DOHH2 (cell line): ENCODE measurements around the gene TGFBR3.

Experiments
- H3F3A ChIP-seq: fragments of 200-600 bp; sonication (generic), shearing (Covaris generic); 2 replicates; pipeline ENCODE4 v1.6.0; 2016; ENCODE audit warnings: antibody characterized with exemption, mild to moderate bottlenecking; ENCODE audit not compliant: control insufficient read depth, insufficient read depth
- H3K27ac ChIP-seq: fragments of 200-600 bp; sonication (generic); 2 replicates; pipeline ENCODE4 v1.5.1; 2014; ENCODE audit warnings: low read depth, mild to moderate bottlenecking, low read length, moderate library complexity
- H3K27me3 ChIP-seq: fragments of 200-600 bp; sonication (generic); 2 replicates; pipeline ENCODE4 v1.6.1; 2014; ENCODE audit warnings: mild to moderate bottlenecking, low read length, mixed read lengths; ENCODE audit not compliant: control insufficient read depth
- H3K36me3 ChIP-seq: fragments of 200-600 bp; sonication (generic); 2 replicates; pipeline ENCODE4 v1.6.1; 2014; ENCODE audit warnings: mild to moderate bottlenecking, low read length, moderate library complexity, mixed read lengths; ENCODE audit not compliant: control insufficient read depth
- H3K4me1 ChIP-seq: fragments of 200-600 bp; sonication (generic); 2 replicates; pipeline ENCODE4 v1.6.1; 2014; ENCODE audit warnings: mild to moderate bottlenecking, low read length, mixed read lengths; ENCODE audit not compliant: control insufficient read depth
- H3K4me2 ChIP-seq: fragments of 200-600 bp; sonication (generic); 2 replicates; pipeline ENCODE4 v1.6.0; 2014; ENCODE audit warnings: mild to moderate bottlenecking, low read length, moderate library complexity
- H3K4me3 ChIP-seq: fragments of 200-600 bp; sonication (generic); 2 replicates; pipeline ENCODE4 v1.5.1; 2014; ENCODE audit warnings: mild to moderate bottlenecking, low read length, mixed read lengths
- H3K79me2 ChIP-seq: fragments of 200-600 bp; sonication (generic); 2 replicates; pipeline ENCODE4 v1.6.1; 2014; ENCODE audit warnings: mild to moderate bottlenecking, low read length, mixed read lengths; ENCODE audit not compliant: control insufficient read depth
- H3K9me2 ChIP-seq: fragments of 200-600 bp; sonication (generic); replicated peaks from 2 replicates; pipeline ENCODE4 v1.6.1; 2014; ENCODE audit warnings: mild to moderate bottlenecking, low read length, mixed read lengths; ENCODE audit not compliant: control insufficient read depth
- H3K9me3 ChIP-seq: fragments of 200-600 bp; sonication (generic); 2 replicates; pipeline ENCODE4 v1.6.1; 2014; ENCODE audit warnings: antibody characterized with exemption, low read length, mixed read lengths; ENCODE audit not compliant: control insufficient read depth, insufficient read depth
- H4K20me1 ChIP-seq: fragments of 200-600 bp; sonication (generic); 2 replicates; pipeline ENCODE4 v1.6.0; 2014; ENCODE audit warnings: low read depth, mild to moderate bottlenecking, antibody characterized with exemption, low read length, moderate library complexity; ENCODE audit not compliant: control insufficient read depth, insufficient read depth
- EZH2phosphoT487 ChIP-seq: fragments of 200-600 bp; sonication (generic); IDR thresholded peaks from 2 replicates; pipeline ENCODE4 v1.6.1; 2017; ENCODE audit warnings: borderline replicate concordance, mild to moderate bottlenecking, antibody characterized with exemption, low read length, moderate library complexity, mixed read lengths
- TF ChIP-seq, protein P1 (sequence below): fragments of 200-600 bp; sonication (generic); IDR thresholded peaks from one replicate; pipeline ENCODE4 v1.5.1; 2014; ENCODE audit warnings: antibody characterized with exemption, mild to moderate bottlenecking, low read depth, low read length; ENCODE audit not compliant: poor library complexity, severe bottlenecking

The TGFBR3 gene

DNA sequence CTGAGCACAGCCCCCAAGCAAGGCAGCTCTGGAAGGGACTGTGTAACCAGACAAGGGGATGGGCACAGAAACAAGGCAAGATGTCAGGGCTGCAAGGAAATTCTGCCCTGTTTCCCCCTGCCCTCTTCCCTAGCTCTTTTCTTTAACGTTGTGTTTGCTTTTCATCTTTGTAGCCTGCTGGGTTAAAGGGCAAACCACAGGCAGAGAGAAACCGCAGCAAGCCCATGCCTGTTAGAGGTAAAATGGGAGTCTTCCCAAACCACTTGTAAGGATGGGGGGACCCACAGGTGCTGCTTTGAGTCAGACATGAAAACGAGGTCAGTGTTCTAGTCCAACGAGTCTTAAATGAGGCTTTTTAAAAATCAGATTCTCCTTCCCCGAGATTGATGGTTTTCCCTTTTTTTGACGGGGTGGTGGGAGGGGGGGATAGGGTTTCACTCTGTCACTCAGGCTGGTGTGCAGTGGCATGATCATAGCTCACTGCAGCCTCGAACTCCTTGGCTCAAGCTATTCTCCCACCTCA, 13.3 kb downstream of the TGFBR3 start:
- Histone ChIP-seq H3K9me3 (no peaks in the 10 kb centered on the region), H3K4me3 (no peak overlapping the region), H3K4me1 (no peaks in the 10 kb centered on the region), H3K27ac (no peak overlapping the region), H3F3A (no peaks in the 10 kb centered on the region), H3K4me2 (no peak overlapping the region), H3K36me3 (no peaks in the 10 kb centered on the region), H3K79me2 (no peaks in the 10 kb centered on the region), H3K9me2 (no peaks in the 10 kb centered on the region), H3K27me3 (peaks cover 11% of the 10 kb centered on the region), H4K20me1 (no peaks in the 10 kb centered on the region)
- TF ChIP-seq, protein P1, sequence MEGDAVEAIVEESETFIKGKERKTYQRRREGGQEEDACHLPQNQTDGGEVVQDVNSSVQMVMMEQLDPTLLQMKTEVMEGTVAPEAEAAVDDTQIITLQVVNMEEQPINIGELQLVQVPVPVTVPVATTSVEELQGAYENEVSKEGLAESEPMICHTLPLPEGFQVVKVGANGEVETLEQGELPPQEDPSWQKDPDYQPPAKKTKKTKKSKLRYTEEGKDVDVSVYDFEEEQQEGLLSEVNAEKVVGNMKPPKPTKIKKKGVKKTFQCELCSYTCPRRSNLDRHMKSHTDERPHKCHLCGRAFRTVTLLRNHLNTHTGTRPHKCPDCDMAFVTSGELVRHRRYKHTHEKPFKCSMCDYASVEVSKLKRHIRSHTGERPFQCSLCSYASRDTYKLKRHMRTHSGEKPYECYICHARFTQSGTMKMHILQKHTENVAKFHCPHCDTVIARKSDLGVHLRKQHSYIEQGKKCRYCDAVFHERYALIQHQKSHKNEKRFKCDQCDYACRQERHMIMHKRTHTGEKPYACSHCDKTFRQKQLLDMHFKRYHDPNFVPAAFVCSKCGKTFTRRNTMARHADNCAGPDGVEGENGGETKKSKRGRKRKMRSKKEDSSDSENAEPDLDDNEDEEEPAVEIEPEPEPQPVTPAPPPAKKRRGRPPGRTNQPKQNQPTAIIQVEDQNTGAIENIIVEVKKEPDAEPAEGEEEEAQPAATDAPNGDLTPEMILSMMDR: no peak
- TF ChIP-seq EZH2phosphoT487: no peak

DNA sequence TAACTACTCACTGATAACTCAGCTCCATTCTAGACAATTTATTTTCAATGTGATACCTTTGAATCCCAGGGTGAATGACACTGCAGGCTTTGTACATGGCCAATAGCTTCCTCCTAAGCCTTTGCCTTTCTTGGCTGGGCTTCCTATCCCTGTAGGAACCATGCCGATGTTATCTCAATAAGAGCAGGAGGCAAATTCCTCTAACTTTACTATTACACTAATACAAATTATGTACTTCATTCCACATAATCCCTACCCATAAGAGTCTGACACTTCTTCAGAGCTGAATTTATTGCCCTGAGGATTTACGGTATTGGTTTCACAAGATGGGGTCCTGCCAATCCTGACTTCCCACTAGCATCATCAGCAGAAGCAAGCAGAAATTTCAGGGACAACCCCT, 14.0 kb downstream of the TGFBR3 start:
- H3K9me3 ChIP-seq: no peaks in the 10 kb centered on the region
- no peaks in the 10 kb centered on the region for H3K36me3 ChIP-seq
- H3K27ac ChIP-seq: no peak overlapping the region
- no peak overlapping the region for H3K4me2 ChIP-seq
- H3K4me1 ChIP-seq: no peaks in the 10 kb centered on the region
- H3K27me3 ChIP-seq: peaks cover 10% of the 10 kb centered on the region
- H3K9me2 ChIP-seq: no peaks in the 10 kb centered on the region
- no peaks in the 10 kb centered on the region for H3K79me2 ChIP-seq
- no peaks in the 10 kb centered on the region for H4K20me1 ChIP-seq
- TF ChIP-seq, protein P1: no peak
- no peak for TF ChIP-seq EZH2phosphoT487
- no peak overlapping the region for H3K4me3 ChIP-seq
- no peaks in the 10 kb centered on the region for H3F3A ChIP-seq

- no peaks in the 10 kb centered on the region for H4K20me1 ChIP-seq
- no peak overlapping the region for H3K4me2 ChIP-seq
- no peaks in the 10 kb centered on the region for H3K27me3 ChIP-seq
- no peaks in the 10 kb centered on the region for H3K4me1 ChIP-seq
- H3K4me3 ChIP-seq: no peak overlapping the region
- no peaks in the 10 kb centered on the region for H3K9me2 ChIP-seq
- no peaks in the 10 kb centered on the region for H3K36me3 ChIP-seq
- no peaks in the 10 kb centered on the region for H3K9me3 ChIP-seq
- no peaks in the 10 kb centered on the region for H3K79me2 ChIP-seq
- H3F3A ChIP-seq: no peaks in the 10 kb centered on the region
- TF ChIP-seq EZH2phosphoT487: no peak
- TF ChIP-seq, protein P1: no peak
- H3K27ac ChIP-seq: no peak overlapping the region
Observed at GRCh38 chr1:91870322-91870721, 15.6 kb downstream of the TGFBR3 start.

DNA sequence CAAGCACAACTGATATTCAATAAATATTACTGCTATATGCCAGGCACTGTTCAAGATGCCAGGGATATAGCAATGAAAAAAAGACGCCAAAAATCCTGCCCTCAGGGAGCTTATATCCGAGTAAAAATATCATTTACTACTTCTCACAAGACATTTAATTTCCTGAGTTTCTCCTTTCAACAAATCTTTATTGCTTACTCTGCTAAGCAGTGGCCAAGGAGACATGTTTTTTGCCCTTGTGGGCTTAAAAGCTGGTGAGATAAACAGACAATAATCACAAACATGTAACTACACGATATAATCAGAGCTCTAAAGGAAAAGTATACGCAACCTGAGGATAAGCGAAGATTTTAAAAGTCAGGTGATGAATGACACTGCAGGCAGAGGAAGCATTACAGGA, 19.5 kb downstream of the TGFBR3 start:
- H3K9me2 ChIP-seq: no peaks in the 10 kb centered on the region
- H3K27me3 ChIP-seq: no peaks in the 10 kb centered on the region
- H3K79me2 ChIP-seq: no peaks in the 10 kb centered on the region
- no peak overlapping the region for H3K4me3 ChIP-seq
- no peaks in the 10 kb centered on the region for H4K20me1 ChIP-seq
- H3K9me3 ChIP-seq: no peaks in the 10 kb centered on the region
- TF ChIP-seq, protein P1: no peak
- TF ChIP-seq EZH2phosphoT487: no peak
- H3K36me3 ChIP-seq: no peaks in the 10 kb centered on the region
- no peak overlapping the region for H3K27ac ChIP-seq
- no peaks in the 10 kb centered on the region for H3K4me1 ChIP-seq
- H3K4me2 ChIP-seq: no peak overlapping the region
- H3F3A ChIP-seq: no peaks in the 10 kb centered on the region
